Measurements from ENCODE around the gene EFHC1.

- TF ChIP-seq POLR2AphosphoS5 (IDR thresholded peaks at IDR 0.05) (no peak), CTCF (IDR thresholded peaks at IDR 0.05) (no peak), POLR2A (IDR thresholded peaks at IDR 0.05) (no peak), EP300 (IDR thresholded peaks at IDR 0.05) (no peak)
Measured at GRCh38 chr6:52532457-52532856, 112.3 kb downstream of the EFHC1 start.
